Esophagus muscularis mucosa (tissue), 4 donors: ENCODE data around the gene BAZ2B. TPM values are rescaled to one million over a fixed set of nuclear protein-coding genes. Genes with fewer than 3 reads are reported as not detected.

Experiments
- DNase-seq: peaks from one replicate; pipeline ENCODE4 v3.0.0-alpha.2; 2017; ENCODE audit errors: extremely low spot score
- H3K27ac ChIP-seq, 4 donors: fragments of 200-600 bp; sonication (generic); replicated peaks in 1 of 4; 1 replicate in 3 of 4; 2 replicates in 1 of 4; pipeline ENCODE4 v1.5.1; 2016 to 2019; ENCODE audit warnings: mild to moderate bottlenecking in 1 of 4
- H3K27me3 ChIP-seq, 4 donors: fragments of 200-600 bp; sonication (generic); one replicate each; pipeline versions ENCODE4 v1.5.1 to v1.6.0; 2016 to 2019
- H3K36me3 ChIP-seq, 4 donors: fragments of 200-600 bp; sonication (generic); one replicate each; pipeline ENCODE4 v1.5.1; 2016 to 2019
- H3K4me1 ChIP-seq, 4 donors: fragments of 200-600 bp; sonication (generic); one replicate each; pipeline ENCODE4 v1.5.1; 2016 to 2019
- H3K4me3 ChIP-seq, 4 donors: fragments of 200-600 bp; sonication (generic); 1 replicate in 2 of 4; 2 replicates in 2 of 4; pipeline ENCODE4 v1.5.1; 2016 to 2019; ENCODE audit warnings: mild to moderate bottlenecking in 4 of 4, moderate library complexity in 1 of 4
- H3K9me3 ChIP-seq, 4 donors: fragments of 200-600 bp; sonication (generic); 1 replicate in 3 of 4; 2 replicates in 1 of 4; pipeline ENCODE4 v1.5.1; 2016 to 2019
- CTCF ChIP-seq, 3 experiments: fragments of 200-600 bp in 2 of 3; fragments of 450-650 bp in 1 of 3; sonication (generic) in 2 of 3; IDR thresholded peaks; one replicate each; pipeline ENCODE4 v1.5.1; 2017 to 2019; ENCODE audit warnings: antibody characterized with exemption in 3 of 3, mild to moderate bottlenecking in 2 of 3, moderate library complexity in 1 of 3
- EP300 ChIP-seq: sonication (generic); formaldehyde crosslinking; IDR thresholded peaks from one replicate; pipeline ENCODE4 v1.6.1; 2017; ENCODE audit warnings: antibody characterized with exemption
- POLR2A ChIP-seq: fragments of 450-650 bp; IDR thresholded peaks from one replicate; pipeline ENCODE4 v1.6.1; 2017; ENCODE audit warnings: antibody characterized with exemption, moderate library complexity, mild to moderate bottlenecking, low read depth
- POLR2AphosphoS5 ChIP-seq, 2 donors: sonication (generic); formaldehyde crosslinking; IDR thresholded peaks; one replicate each; pipeline ENCODE4 v1.6.1; 2017; ENCODE audit warnings: antibody characterized with exemption in 2 of 2
- WGBS: methylation state at CpG from one replicate; pipeline ENCODE4 v1.1.5; 2018; 5-methylcytosine and 5-hydroxymethylcytosine counted together
- intact Hi-C: fragments of 100-400 bp; cut with DNase I; formaldehyde crosslinking; loops from one replicate; pipeline ENCODE4 v1.15.1; 2023
- total RNA-seq, 4 donors: library from RNA; depleted of rRNA; stranded (reverse); fragments of >200 nt; gene quantifications; one replicate each; pipeline versions ENCODE4 v1.1.0 to v1.2.1, GENCODE V29; 2016

BAZ2B gene
- total RNA-seq, 4 donors from 2014 or later, result 76.3 to 97.2 (median 91.0) TPM

GRCh38 chr2:159513745-159514144 is 102.6 kb downstream of the BAZ2B start:
- 96% methylated on average over 1 of the region's 1 CpG for WGBS
- intact Hi-C loops, result no loop called here

GRCh38 chr2:159508140-159508539 is 108.2 kb downstream of the BAZ2B start:
- H3K27ac ChIP-seq, result no peak overlapping the region
- peaks cover 5 to 27% (median 20%) of the 10 kb centered on the region in 4 donors for H3K4me1 ChIP-seq
- no peak overlapping the region for H3K4me3 ChIP-seq
- WGBS, result 91% methylated on average over 2 of the region's 2 CpGs
- intact Hi-C loops, result no loop called here
- no peaks in the 10 kb centered on the region for H3K36me3 ChIP-seq
- H3K27me3 ChIP-seq, result no peaks in the 10 kb centered on the region
- TF ChIP-seq CTCF (IDR thresholded peaks at IDR 0.05), result no peak
- TF ChIP-seq POLR2A, result no peak
- H3K9me3 ChIP-seq, result no peaks in the 10 kb centered on the region
- DNase-seq, result no peak

More at GRCh38 chr2:159513745-159514144, 102.6 kb downstream of the BAZ2B start:
- peaks cover 19 to 44% (median 33%) of the 10 kb centered on the region in 4 donors for H3K4me1 ChIP-seq
- no peaks in the 10 kb centered on the region for H3K36me3 ChIP-seq
- no peak for DNase-seq
- no peaks in the 10 kb centered on the region for H3K27me3 ChIP-seq
- H3K27ac ChIP-seq, result no peak overlapping the region
- no peaks in the 10 kb centered on the region for H3K9me3 ChIP-seq
- no peak overlapping the region for H3K4me3 ChIP-seq
- TF ChIP-seq CTCF (IDR thresholded peaks at IDR 0.05) (no peak), POLR2A (no peak), EP300 (no peak), POLR2AphosphoS5 (IDR thresholded peaks at IDR 0.05) (no peak)

GRCh38 chr2:159506764-159507440 is 109.4 kb downstream of the BAZ2B start:
- WGBS, result 75% methylated on average over 2 of the region's 2 CpGs

DNA sequence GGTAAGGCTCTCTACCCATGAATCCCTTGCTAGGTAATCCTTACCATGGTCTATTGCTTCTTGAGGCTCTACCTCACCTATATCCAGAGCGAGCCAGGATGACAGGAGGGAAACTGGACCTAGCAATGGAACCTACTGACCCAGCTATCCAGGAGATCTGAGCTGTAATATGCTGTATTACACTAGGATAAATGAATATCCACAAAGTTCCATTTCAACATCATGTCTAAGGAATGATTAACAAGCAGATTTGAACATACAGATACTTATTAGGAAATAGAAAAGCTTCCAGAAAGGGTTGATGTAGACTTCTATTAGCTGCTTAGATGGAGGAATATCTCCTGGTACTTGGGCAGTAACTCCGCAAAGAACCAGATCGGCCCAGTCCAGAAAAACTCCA is 110.1 kb downstream of the BAZ2B start:
- TF ChIP-seq POLR2AphosphoS5 (IDR thresholded peaks at IDR 0.05) (no peak), EP300 (no peak), CTCF (IDR thresholded peaks at IDR 0.05) (no peak), POLR2A (no peak)
- H3K27ac ChIP-seq, result no peak overlapping the region

More at GRCh38 chr2:159506764-159507440, 109.4 kb downstream of the BAZ2B start:
- Histone ChIP-seq H3K27ac (no peak overlapping the region), H3K36me3 (no peaks in the 10 kb centered on the region), H3K4me1 (peaks cover 5 to 22% (median 17%) of the 10 kb centered on the region in 4 donors), H3K27me3 (no peaks in the 10 kb centered on the region), H3K9me3 (no peaks in the 10 kb centered on the region), H3K4me3 (no peak overlapping the region)
- no peak for DNase-seq
- TF ChIP-seq CTCF (IDR thresholded peaks at IDR 0.05) (no peak), POLR2A (no peak), EP300 (no peak), POLR2AphosphoS5 (IDR thresholded peaks at IDR 0.05) (no peak)
- intact Hi-C loops, result no loop called here

DNA sequence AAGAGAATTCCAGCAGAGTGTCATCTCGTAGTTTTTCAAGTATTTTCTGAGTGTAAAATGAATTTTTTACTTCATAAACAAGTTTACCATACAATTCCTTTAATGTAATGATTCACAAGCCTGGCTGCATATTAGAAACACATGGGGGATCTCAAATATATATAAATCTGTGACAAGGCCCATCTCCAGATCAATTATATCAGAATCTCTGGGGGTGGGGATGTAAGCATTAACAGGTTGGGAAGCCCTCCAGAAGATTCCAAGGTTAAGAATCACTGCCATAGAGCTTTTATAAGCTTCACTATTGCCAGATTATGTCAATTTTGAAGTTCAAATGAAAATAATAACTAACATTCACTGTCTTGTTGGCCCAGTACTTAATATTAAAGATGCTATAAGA is 111.2 kb downstream of the BAZ2B start:
- no peak overlapping the region for H3K27ac ChIP-seq
- peaks cover 5 to 22% (median 17%) of the 10 kb centered on the region in 4 donors for H3K4me1 ChIP-seq
- H3K36me3 ChIP-seq, result no peaks in the 10 kb centered on the region
- H3K4me3 ChIP-seq, result no peak overlapping the region
- no peaks in the 10 kb centered on the region for H3K27me3 ChIP-seq
- intact Hi-C loops, result no loop called here
- TF ChIP-seq POLR2A, result no peak
- no peak for TF ChIP-seq POLR2AphosphoS5 (IDR thresholded peaks at IDR 0.05)
- TF ChIP-seq CTCF (IDR thresholded peaks at IDR 0.05), result no peak
- no peak for TF ChIP-seq EP300
- no peaks in the 10 kb centered on the region for H3K9me3 ChIP-seq
- DNase-seq, result no peak
- 96% methylated on average over 1 of the region's 1 CpG for WGBS

More for the DNA sequence above, 110.1 kb downstream of the BAZ2B start:
- Histone ChIP-seq H3K9me3 (no peaks in the 10 kb centered on the region), H3K27me3 (no peaks in the 10 kb centered on the region), H3K4me3 (no peak overlapping the region), H3K36me3 (no peaks in the 10 kb centered on the region), H3K4me1 (peaks cover 5 to 22% (median 17%) of the 10 kb centered on the region in 4 donors)
- no peak for DNase-seq
- intact Hi-C loops, result no loop called here
- WGBS, result 98% methylated on average over 3 of the region's 3 CpGs
